Neural cell (in vitro differentiated cells): ENCODE data around the gene POU4F3.

Source experiments
- CTCF ChIP-seq: fragments of 450-650 bp; IDR thresholded peaks from 2 replicates; pipeline ENCODE4 v1.5.1; 2014; ENCODE audit warnings: antibody characterized with exemption, mild to moderate bottlenecking, moderate library complexity; ENCODE audit not compliant: poor library complexity, severe bottlenecking
- EP300 ChIP-seq: fragments of 450-650 bp; conservative IDR thresholded peaks from 2 replicates; pipeline ENCODE4 v1.6.1; 2014; ENCODE audit warnings: antibody characterized with exemption, mild to moderate bottlenecking, moderate library complexity; ENCODE audit not compliant: poor library complexity, severe bottlenecking
- EZH2 ChIP-seq: fragments of 200-600, 300-800 bp; shearing (Covaris generic), sonication (generic); IDR thresholded peaks from 2 replicates; pipeline ENCODE4 v1.6.1; 2014; ENCODE audit warnings: antibody characterized with exemption, low read length, borderline replicate concordance, mild to moderate bottlenecking; ENCODE audit not compliant: insufficient read depth, poor library complexity, severe bottlenecking
- POLR2AphosphoS5 ChIP-seq: IDR thresholded peaks from 2 replicates; pipeline ENCODE4 v1.6.1; 2012
- RAD21 ChIP-seq: fragments of 450-650 bp; conservative IDR thresholded peaks from 2 replicates; pipeline ENCODE4 v1.6.1; 2014; ENCODE audit warnings: antibody characterized with exemption, mild to moderate bottlenecking, moderate library complexity
- TAF1 ChIP-seq: IDR thresholded peaks from 2 replicates; pipeline ENCODE4 v1.6.1; 2012; ENCODE audit warnings: low read depth

DNA sequence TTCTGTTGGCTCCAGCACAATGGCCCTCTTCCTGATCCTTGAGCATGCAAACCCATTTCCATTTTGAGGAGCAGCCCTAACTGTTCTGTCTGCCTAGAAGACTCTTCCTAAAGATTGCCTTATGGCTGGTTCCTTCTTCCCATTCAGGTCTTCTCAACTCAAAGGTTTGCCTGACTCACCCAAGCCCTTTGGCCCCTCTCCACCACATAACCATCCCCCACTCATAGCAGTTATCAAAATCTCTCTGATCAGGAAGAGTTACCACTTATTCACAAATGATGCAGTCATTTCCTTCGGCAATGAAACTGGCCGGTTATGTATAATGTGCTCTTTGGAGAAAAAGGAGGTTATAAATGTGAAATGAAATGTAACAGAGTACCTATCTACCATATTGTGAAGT is 8.9 kb upstream of the POU4F3 start:
- no peak for TF ChIP-seq EZH2
- TF ChIP-seq CTCF, result no peak
- TF ChIP-seq RAD21, result no peak
- TF ChIP-seq TAF1, result no peak
- TF ChIP-seq POLR2AphosphoS5, result no peak
- no peak for TF ChIP-seq EP300
